HepG2 (cell line): ENCODE measurements around the gene CLCN2. TPM values are rescaled to one million over a fixed set of nuclear protein-coding genes. Genes with fewer than 3 reads are reported as not detected.

Source experiments
- ATAC-seq: fragments of 200-7000 bp; cut with Tn5 transposase; 3 replicates; pipeline ENCODE4 v1.9.1; 2020; ENCODE audit warnings: mild to moderate bottlenecking, moderate library complexity
- BruUV-seq: library from RNA; stranded (reverse); fragments of 400-500 nt; replicated peaks from 2 replicates; lab custom pipeline; 2021; lab: Mats Ljungman, UMichigan
- CTCF ChIA-PET: fragments of 300-600 bp; formaldehyde crosslinking; extraction: SDS; loops from one replicate; lab custom pipeline; 2021; ENCODE audit warnings: low total read pairs, inconsistent platforms, low intra/inter-chr PET ratio; lab: Yijun Ruan, JAX
- POLR2A ChIA-PET: fragments of 350-600 bp; sonication (Branson Sonifier 250); formaldehyde crosslinking; loops from one replicate; lab custom pipeline; 2020; ENCODE audit warnings: antibody characterized with exemption, inconsistent platforms; lab: Yijun Ruan, JAX
- DNase-seq: peaks from one replicate; pipeline ENCODE4 v3.0.0-alpha.2; 2015; ENCODE audit warnings: low spot score
- FAIRE-seq: peaks from 3 replicates; lab custom pipeline; 2011; peaks lifted over from hg19 to GRCh38; lab: Jason Lieb, UNC
- H2AFZ ChIP-seq: one replicate; pipeline ENCODE4 v1.6.1; 2011; ENCODE audit warnings: low read length, inconsistent platforms
- H3K27ac ChIP-seq: fragments of 300-600 bp; 3 replicates; pipeline ENCODE4 v1.8.0; 2011; ENCODE audit warnings: mixed run types, mild to moderate bottlenecking, mixed read lengths, low read length, inconsistent platforms; ENCODE audit not compliant: insufficient read depth; ENCODE audit errors: extremely low read length
- H3K27me3 ChIP-seq, 2 experiments: fragments of 200-600 bp in 1 of 2; 2 replicates in 1 of 2; 3 replicates in 1 of 2; pipeline versions ENCODE4 v1.6.0 to v1.8.0; 2011; ENCODE audit warnings: low read length in 2 of 2, mild to moderate bottlenecking in 2 of 2, moderate library complexity in 2 of 2, inconsistent platforms in 1 of 2; ENCODE audit not compliant: insufficient read depth in 2 of 2, control insufficient read depth in 1 of 2
- H3K36me3 ChIP-seq, 2 experiments: fragments of 200-600 bp in 1 of 2; replicated peaks in 1 of 2; 2 replicates in 1 of 2; 3 replicates in 1 of 2; pipeline versions ENCODE4 v1.5.1 to v1.8.0; 2011; ENCODE audit warnings: low read length in 2 of 2, inconsistent platforms in 1 of 2; ENCODE audit not compliant: insufficient read depth in 2 of 2, control insufficient read depth in 1 of 2
- H3K4me1 ChIP-seq: 2 replicates; pipeline ENCODE4 v1.5.1; 2012; ENCODE audit warnings: low read length, inconsistent platforms; ENCODE audit not compliant: insufficient read depth
- H3K4me2 ChIP-seq: 2 replicates; pipeline ENCODE4 v1.6.0; 2011; ENCODE audit warnings: low read depth, low read length, inconsistent platforms
- H3K4me3 ChIP-seq, 3 experiments: fragments of 200-600 bp in 1 of 3; sonication (generic), shearing (Covaris generic) in 1 of 3; replicated peaks in 1 of 3; 2 replicates each; pipeline ENCODE4 v1.5.1; 2011 to 2016; ENCODE audit warnings: low read length in 3 of 3, inconsistent platforms in 2 of 3, low read depth in 2 of 3, mild to moderate bottlenecking in 2 of 3, control low read depth in 1 of 3, mixed read lengths in 1 of 3; ENCODE audit not compliant: insufficient read depth in 1 of 3
- H3K79me2 ChIP-seq: one replicate; pipeline ENCODE4 v1.6.1; 2011; ENCODE audit warnings: low read length, inconsistent platforms; ENCODE audit not compliant: insufficient read depth
- H3K9ac ChIP-seq: 2 replicates; pipeline ENCODE4 v1.6.0; 2011; ENCODE audit warnings: mild to moderate bottlenecking, low read depth, low read length, inconsistent platforms; ENCODE audit not compliant: insufficient read depth
- H3K9me3 ChIP-seq: 2 replicates; pipeline ENCODE4 v1.5.1; 2012; ENCODE audit warnings: mild to moderate bottlenecking, low read length
- H4K20me1 ChIP-seq: 2 replicates; pipeline ENCODE4 v1.6.0; 2011; ENCODE audit warnings: inconsistent platforms, mild to moderate bottlenecking, low read length, moderate library complexity; ENCODE audit not compliant: insufficient read depth
- ARNTL ChIP-seq: sonication (generic); formaldehyde crosslinking; IDR thresholded peaks from 2 replicates; pipeline ENCODE4 v1.4.0; 2020; ENCODE audit warnings: mild to moderate bottlenecking, missing genetic modification reagents
- CENPBD1 ChIP-seq: sonication (generic); formaldehyde crosslinking; IDR thresholded peaks from 2 replicates; pipeline ENCODE4 v1.8.0; 2022; ENCODE audit warnings: missing genetic modification reagents, low read depth, mild to moderate bottlenecking, borderline replicate concordance
- HMG20A ChIP-seq: IDR thresholded peaks from 2 replicates; pipeline ENCODE4 v1.6.1; 2016; ENCODE audit warnings: borderline replicate concordance
- HNF4A ChIP-seq: sonication (generic); formaldehyde crosslinking; IDR thresholded peaks from 2 replicates; pipeline ENCODE4 v1.4.0; 2020; ENCODE audit warnings: missing genetic modification reagents
- LCORL ChIP-seq, 2 experiments: fragments of 450-650 bp in 1 of 2; sonication (generic) in 1 of 2; formaldehyde crosslinking in 1 of 2; IDR thresholded peaks; 2 replicates each; pipeline versions ENCODE4 v1.5.0 to v1.6.1; 2017 to 2020; ENCODE audit warnings: antibody characterized with exemption in 1 of 2, missing genetic modification reagents in 1 of 2
- MTA1 ChIP-seq: sonication (generic); formaldehyde crosslinking; IDR thresholded peaks from 2 replicates; pipeline ENCODE4 v1.4.0; 2020; ENCODE audit warnings: missing genetic modification reagents, mild to moderate bottlenecking, borderline replicate concordance
- NR2F2 ChIP-seq: IDR thresholded peaks from 2 replicates; pipeline ENCODE4 v1.6.1; 2012; ENCODE audit warnings: low read depth, inconsistent platforms, borderline replicate concordance
- ONECUT2 ChIP-seq: sonication (generic); formaldehyde crosslinking; IDR thresholded peaks from 2 replicates; pipeline ENCODE4 v1.4.0; 2020; ENCODE audit warnings: missing genetic modification reagents
- PATZ1 ChIP-seq: sonication (generic); formaldehyde crosslinking; IDR thresholded peaks from 2 replicates; pipeline ENCODE4 v1.4.0; 2020; ENCODE audit warnings: missing genetic modification reagents
- PAXIP1 ChIP-seq: sonication (generic); formaldehyde crosslinking; conservative IDR thresholded peaks from 2 replicates; pipeline ENCODE4 v1.4.0; 2020; ENCODE audit warnings: mild to moderate bottlenecking, missing genetic modification reagents, moderate library complexity
- POLR2A ChIP-seq, 2 experiments: IDR thresholded peaks; 2 replicates each; pipeline ENCODE4 v1.6.1; 2011; ENCODE audit warnings: low read depth in 2 of 2, low read length in 2 of 2, mild to moderate bottlenecking in 1 of 2, moderate library complexity in 1 of 2; ENCODE audit not compliant: insufficient read depth in 1 of 2
- SNAPC5 ChIP-seq: sonication (generic); formaldehyde crosslinking; IDR thresholded peaks from 2 replicates; pipeline ENCODE4 v1.8.1; 2023; ENCODE audit warnings: mild to moderate bottlenecking, missing genetic modification reagents, borderline replicate concordance
- U2AF1 ChIP-seq: fragments of 200-400 bp; formaldehyde crosslinking; optimal IDR thresholded peaks from 2 replicates; pipeline ENCODE3; 2017; ENCODE audit warnings: mild to moderate bottlenecking, low read depth, low read length
- ZNF326 ChIP-seq: sonication (generic); formaldehyde crosslinking; IDR thresholded peaks from 2 replicates; pipeline ENCODE4 v1.4.0; 2020; ENCODE audit warnings: missing genetic modification reagents, borderline replicate concordance
- ZNF550 ChIP-seq: sonication (generic); formaldehyde crosslinking; IDR thresholded peaks from 2 replicates; pipeline ENCODE4 v1.4.0; 2020; ENCODE audit warnings: mild to moderate bottlenecking, missing genetic modification reagents, borderline replicate concordance
- ZNF558 ChIP-seq: sonication (generic); formaldehyde crosslinking; IDR thresholded peaks from 2 replicates; pipeline ENCODE4 v1.9.0; 2022; ENCODE audit warnings: mild to moderate bottlenecking, missing genetic modification reagents, borderline replicate concordance
- ZNF740 ChIP-seq: sonication (generic); formaldehyde crosslinking; IDR thresholded peaks from 2 replicates; pipeline ENCODE4 v1.4.0; 2020; ENCODE audit warnings: missing genetic modification reagents
- WGBS: methylation state at CpG from one replicate; pipeline ENCODE4 v1.1.6; 2017; ENCODE audit warnings: low lambda C conversion rate; 5-methylcytosine and 5-hydroxymethylcytosine counted together
- in situ Hi-C: cut with HindIII; loops from 2 replicates; pipeline ENCODE4 v1.10.0; 2017; ENCODE audit warnings: low pct_unique_long_range_greater_than_20kb; ENCODE audit not compliant: extremely low pct_ligation_motif_present
- intact Hi-C: fragments of 100-400 bp; cut with micrococcal nuclease; formaldehyde crosslinking; loops from one replicate; pipeline ENCODE4 v1.10.0; 2022; ENCODE audit not compliant: unreplicated experiment
- polyA plus RNA-seq, 8 experiments: library from polyadenylated mRNA; depleted of rRNA in 3 of 8; stranded (reverse) in 7 of 8; unstranded in 1 of 8; fragments of >200 nt; fragmentation: Illumina TruSeq in 4 of 8; extraction: Trizol in 4 of 8; gene quantifications; 2 replicates each; pipeline versions ENCODE4 v1.2.1 to v1.2.3, GENCODE V29; 2011 to 2016; ENCODE audit warnings: low read depth in 4 of 8, missing spikeins in 1 of 8, mixed read lengths in 1 of 8; ENCODE audit not compliant: insufficient read depth in 1 of 8
- total RNA-seq, 5 experiments: library from RNA; depleted of rRNA; stranded (reverse); fragments of >200 nt; fragmentation: Illumina TruSeq; extraction: Trizol; gene quantifications; 2 replicates each; pipeline ENCODE4 v1.2.3, GENCODE V29; 2016; ENCODE audit warnings: low read depth in 1 of 5

Gene CLCN2
- total and polyA plus RNA-seq, 2 of the 13 experiments (the other 11 are each of a cell fraction or from before 2014, with no cell fraction given), result 11.4 to 13.5 TPM

- no peak for TF ChIP-seq CENPBD1 (CRISPR knock-in tag)
- TF ChIP-seq ONECUT2 (CRISPR knock-in tag), result no peak
- no peak for TF ChIP-seq SNAPC5 (CRISPR knock-in tag)
- TF ChIP-seq NR2F2, result no peak
- TF ChIP-seq POLR2A (IDR thresholded peaks at IDR 0.05; ENCODE audit: insufficient read depth in 1 of 2, low read depth in 2 of 2, low read length in 2 of 2), result peak in 1 of 2 experiments; percentile 21; a peak in 1 of 4 replicates
- TF ChIP-seq ZNF550 (CRISPR knock-in tag), result peak; percentile 50; the same call in 1 of the 2 replicates
- TF ChIP-seq ZNF558 (CRISPR knock-in tag), result no peak
- TF ChIP-seq ZNF740, result no peak
- TF ChIP-seq MTA1, result no peak
- no peak for TF ChIP-seq U2AF1
- TF ChIP-seq HMG20A, result no peak
These were observed 44.6 kb downstream of the CLCN2 start (continued) for GRCh38 chr3:184316792-184317191.

GRCh38 chr3:184315871-184316661 is 45.3 kb downstream of the CLCN2 start:
- peak overlapping the region; percentile 94 for H3K4me2 ChIP-seq
- H2AFZ ChIP-seq, result no peak overlapping the region
- H3K9ac ChIP-seq, result peak overlapping the region; percentile 98
- peak; percentile 29 for ATAC-seq
- intact Hi-C loops, result no loop called here
- no peaks in the 10 kb centered on the region; a peak in 1 of 5 replicates for H3K27me3 ChIP-seq
- H3K79me2 ChIP-seq, result peaks cover 54% of the 10 kb centered on the region
- no TSS peak for BruUV-seq
- H3K4me3 ChIP-seq, result peak overlapping the region; percentile 68 to 93 (median 86)
- peak overlapping the region; percentile 91 for H3K27ac ChIP-seq
- ChIA-PET CTCF (no interaction called here), POLR2A (interaction anchor here (0.6 to 1.9 kb wide), 11 partner anchors 8 to 1015 kb away, joined by 3 to 10 read pairs (median 4); partner anchors contain the start of gene FAM131A)
- no peaks in the 10 kb centered on the region for H3K9me3 ChIP-seq
- in situ Hi-C loops, result no loop called here
- DNase-seq, result no peak
- peaks cover 44% of the 10 kb centered on the region for H3K4me1 ChIP-seq
- peaks cover 36% of the 10 kb centered on the region for H4K20me1 ChIP-seq
- no peak for FAIRE-seq
- peaks cover 16 to 43% of the 10 kb centered on the region in 2 experiments for H3K36me3 ChIP-seq
- 21% methylated on average over 4 of the region's 16 CpGs for WGBS
- TF ChIP-seq HNF4A (CRISPR knock-in tag) (peak; percentile 66), LCORL (IDR thresholded peaks at IDR 0.05) (no peak), LCORL (CRISPR knock-in tag; IDR thresholded peaks at IDR 0.05) (peak; percentile 44; the same call in 1 of the 2 replicates), ARNTL (CRISPR knock-in tag) (no peak), ZNF326 (no peak), PATZ1 (CRISPR knock-in tag) (peak; percentile 79), PAXIP1 (CRISPR knock-in tag) (0 out of 2 replicates have a peak, but pooled peaks have one; percentile 36)
